Stimulated activated CD8-positive, alpha-beta memory T cell treated with anti-CD3 and anti-CD28 coated beads, Interleukin-7, amount 100 ng/mL, for 1 hour (primary cell): Measurements from ENCODE around the gene NAXE.
"Not testable (repeated sequence)": the region's sequence is repeated elsewhere in the genome, so short reads cannot be mapped to it uniquely, and the experiment has no call there.

Source experiments
- DNase-seq, 2 donors: peaks; one replicate each; pipeline ENCODE4 v3.0.0-alpha.2; 2020; ENCODE audit warnings: low read depth in 2 of 2

The NAXE gene

DNA sequence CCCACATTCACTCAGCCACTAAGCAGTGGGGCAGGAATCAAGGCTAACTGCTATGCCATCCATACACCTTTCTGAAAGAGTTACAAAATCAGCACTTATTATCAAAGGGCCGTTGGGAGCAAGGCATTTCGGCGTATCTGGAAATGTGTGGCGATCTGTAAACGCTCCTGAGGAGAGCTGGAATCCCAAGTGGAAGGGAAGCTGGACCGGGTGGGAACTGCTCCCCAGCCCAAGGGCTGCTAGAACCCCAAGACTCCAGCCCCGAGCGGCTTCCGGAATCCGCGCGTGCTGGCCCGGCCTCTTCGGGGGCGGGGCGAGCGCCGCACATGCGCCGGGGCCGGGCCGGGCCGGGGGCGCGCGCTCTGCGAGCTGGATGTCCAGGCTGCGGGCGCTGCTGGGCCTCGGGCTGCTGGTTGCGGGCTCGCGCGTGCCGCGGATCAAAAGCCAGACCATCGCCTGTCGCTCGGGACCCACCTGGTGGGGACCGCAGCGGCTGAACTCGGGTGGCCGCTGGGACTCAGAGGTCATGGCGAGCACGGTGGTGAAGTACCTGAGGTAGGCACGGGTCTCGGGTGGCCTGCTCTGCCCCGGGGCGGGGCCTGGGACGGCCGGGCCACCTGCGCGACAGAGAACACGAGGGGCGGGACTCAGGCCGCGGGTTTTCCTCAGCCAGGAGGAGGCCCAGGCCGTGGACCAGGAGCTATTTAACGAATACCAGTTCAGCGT is at the start of gene NAXE:
Gene NAXE, plus strand, starts transcription at position 345 of the 726 bp plus-strand sequence. Its CDS starts 29 bp downstream, at position 374.
- peak; percentile 37 to 43 for DNase-seq

DNA sequence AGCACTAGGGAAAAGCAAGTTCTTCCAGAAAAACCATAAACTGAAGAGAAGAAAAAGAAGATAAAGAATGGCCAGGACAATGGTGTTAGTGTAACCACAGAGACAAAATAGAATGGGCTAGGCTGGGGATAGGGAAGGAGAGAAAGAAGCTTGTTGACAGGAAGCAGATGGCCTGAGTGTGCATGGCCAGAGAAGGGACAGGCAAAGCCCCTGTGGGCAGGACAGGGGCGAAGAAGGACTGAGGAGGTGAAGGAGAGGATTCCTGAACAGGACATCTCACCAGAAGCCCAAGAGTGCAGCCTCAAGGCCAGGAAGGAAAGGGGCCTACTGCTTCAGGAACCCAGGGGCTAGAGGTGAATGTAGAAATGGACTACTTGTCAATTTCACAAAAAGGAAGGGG is 48.5 kb upstream of the NAXE start:
- DNase-seq, result no peak

DNA sequence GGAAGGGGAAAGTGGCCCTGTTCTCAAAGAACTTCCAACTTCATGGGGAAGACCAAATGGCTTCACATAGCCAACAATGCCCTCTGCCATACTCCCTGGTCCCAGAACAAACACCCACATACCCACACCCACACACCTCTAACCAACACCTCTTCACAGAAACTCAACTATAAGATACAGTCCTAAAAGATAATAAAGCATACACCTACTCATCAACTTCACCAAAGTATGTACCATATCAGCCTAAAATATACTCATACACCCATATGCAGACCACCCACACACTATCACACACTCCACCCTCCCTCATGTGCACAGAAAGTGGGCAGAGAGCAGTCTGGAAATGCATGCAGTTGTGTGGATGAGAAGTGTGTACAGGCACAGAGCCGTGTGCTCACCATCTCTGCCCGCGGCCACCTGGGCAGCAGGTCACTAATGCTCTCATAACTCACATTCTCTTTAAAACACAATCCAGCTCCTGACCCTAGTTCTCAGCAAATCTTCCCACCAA is 46.9 kb upstream of the NAXE start:
- no peak for DNase-seq

DNA sequence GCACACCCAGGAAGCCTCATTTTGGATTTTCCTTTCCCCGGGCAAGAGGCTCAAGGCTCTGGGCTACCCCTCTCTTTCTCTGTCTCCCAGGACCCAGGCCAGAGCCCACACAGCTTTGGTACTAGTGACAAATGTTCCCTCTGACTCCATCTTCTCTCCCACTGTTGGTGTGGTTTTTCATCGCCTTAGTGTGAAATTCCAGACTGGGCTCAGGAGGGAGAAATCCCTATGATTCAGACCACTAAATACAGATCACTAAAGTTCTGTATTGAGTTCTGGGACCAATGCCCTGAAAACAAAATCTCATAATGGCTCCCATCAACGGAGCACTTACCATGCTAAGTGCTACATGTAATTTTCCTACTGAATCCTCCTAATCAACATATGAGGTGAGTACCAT is 45.3 kb upstream of the NAXE start:
- no peak for DNase-seq

DNA sequence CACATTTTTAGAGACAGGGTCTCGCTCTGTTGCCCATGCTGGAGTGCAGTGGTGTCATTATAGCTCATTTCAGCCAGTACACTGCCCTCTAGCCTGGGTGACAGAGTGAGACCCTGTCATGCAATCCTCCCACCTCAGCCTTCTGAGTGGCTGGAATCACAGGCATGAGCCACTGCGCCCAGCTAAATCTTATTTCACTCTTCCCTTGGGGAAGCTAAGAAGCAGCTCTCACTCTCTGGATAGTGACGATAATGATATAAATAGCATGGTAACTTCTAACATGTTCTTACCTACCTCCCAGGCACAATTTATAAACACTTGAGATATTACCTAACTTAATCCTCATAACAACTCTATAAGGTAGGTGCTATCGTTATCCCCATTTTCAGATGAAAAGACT is 44.1 kb upstream of the NAXE start:
- DNase-seq, result no peak

DNA sequence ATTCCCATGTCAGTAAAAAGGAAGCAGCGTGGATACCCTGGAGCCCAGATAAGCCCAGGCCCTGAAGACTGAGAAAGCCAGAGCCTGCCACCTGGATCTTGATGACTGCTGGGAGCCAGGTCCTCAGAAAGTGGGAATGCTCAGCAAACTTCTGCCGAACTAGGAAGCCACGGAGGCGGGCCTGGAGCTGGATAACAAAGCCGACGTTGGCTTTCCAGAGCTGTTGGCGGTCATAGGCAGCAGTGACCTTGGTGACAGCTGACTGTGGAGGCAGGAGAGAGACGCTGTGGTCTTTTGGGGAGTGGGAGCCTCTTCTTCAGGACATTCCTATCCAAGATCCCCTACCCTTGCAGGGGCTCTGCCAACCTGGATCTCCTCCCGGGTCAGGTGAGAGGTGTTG is 43.6 kb upstream of the NAXE start:
- no peak for DNase-seq

DNA sequence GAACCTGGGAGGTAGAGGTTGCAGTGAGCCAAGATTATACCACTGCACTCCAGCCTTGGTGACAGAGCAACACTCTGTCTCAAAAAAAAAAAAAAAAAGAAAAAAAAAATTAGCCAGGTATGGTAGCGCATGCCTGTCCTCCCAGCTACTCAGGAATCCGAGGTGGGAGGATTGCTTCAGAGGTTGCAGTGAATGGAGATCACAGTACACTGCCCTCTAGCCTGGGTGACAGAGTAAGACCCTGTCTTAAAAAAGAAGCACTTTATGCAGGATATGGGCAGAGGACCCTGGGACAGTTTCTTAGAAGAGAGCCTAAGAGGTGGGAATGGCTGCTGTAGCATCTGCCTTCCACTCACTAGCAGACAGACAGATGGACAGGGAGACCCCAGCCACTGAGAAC is 42.2 kb upstream of the NAXE start:
- no peak for DNase-seq

DNA sequence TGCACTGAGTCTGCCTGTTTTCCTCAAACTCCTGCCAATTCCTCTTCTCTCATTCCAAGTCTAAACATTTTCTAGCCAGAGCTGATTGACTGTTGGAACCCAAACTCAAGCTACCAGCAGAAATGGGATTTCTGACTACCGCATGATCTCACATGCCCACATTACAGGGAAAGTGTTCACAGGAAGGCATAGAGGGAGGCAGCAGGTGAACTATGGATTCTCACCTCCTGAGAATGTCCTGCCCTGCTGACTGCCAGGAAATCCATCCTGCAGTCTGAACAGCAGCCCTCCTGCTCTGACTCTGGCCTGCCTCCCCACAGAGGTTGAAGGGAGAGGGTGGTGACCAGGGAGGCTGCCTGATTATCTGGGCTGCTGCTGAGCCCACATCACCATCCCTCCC is 41.7 kb upstream of the NAXE start:
- DNase-seq, result no peak

DNA sequence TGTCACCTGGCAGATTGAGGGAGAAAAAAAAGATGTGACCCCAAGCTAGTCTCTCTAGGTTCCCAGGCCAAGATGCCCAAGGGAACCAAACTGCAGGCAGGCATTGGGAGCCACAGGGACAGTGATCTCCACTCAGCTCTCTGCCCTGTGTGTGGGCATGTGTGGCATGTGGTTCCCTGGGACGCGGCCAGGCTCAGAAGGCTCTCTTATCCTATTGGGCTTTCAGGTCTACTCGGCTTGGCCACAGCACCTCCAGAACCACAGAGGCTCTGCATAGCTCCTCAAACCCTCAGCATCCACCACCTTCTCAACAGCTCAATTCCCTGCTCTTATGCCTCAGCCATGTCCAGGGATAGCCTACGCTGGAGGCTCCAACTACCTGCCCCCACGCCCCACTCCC is 41.2 kb upstream of the NAXE start:
- DNase-seq, result no peak

DNA sequence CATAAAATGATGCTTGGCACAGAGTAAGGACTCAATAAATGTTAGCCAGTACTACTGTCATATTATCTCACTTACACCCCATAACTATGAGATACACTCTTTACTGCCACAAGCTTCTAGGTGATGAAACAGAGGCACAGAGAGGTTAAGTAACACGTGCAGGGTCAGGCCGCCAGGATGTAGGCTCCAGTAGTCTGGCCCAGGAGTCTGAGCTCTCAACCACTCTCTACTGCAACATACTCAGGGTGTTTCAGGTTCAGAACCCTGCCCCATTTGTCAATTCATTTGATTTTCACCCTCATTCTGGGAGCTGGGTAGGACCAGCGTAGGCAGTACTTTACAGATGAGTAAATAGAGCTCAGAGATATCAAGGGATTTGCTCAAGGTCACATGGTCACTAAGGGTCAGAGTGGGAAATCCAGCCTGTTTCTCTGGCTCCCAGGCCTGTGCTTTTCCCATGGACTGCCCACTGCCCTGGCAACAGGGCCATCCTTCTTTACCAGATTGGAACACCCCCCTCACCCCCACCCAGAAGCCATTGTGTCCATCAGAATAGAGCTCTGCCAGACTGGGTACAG is 40.4 kb upstream of the NAXE start:
- DNase-seq, result no peak

DNA sequence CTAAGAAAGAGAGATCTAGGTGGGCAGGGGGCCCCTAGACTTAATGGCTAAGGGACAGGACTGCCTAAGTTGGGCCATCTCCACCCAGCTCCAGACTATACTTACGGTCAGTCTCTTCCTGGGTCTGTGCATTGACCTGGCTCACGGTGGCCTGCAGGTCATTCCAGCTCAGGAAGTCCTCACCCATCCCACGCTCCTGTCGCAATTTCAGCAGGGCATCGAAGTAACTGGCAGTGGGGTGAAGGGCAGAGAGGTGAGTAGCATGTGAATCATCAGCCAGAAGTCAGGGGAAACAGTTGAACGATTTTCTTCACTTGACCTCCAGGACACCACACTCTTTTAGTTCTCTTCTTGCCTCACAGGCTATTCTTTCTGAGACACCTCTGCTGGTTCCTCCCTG is 39.7 kb upstream of the NAXE start:
- no peak for DNase-seq

DNA sequence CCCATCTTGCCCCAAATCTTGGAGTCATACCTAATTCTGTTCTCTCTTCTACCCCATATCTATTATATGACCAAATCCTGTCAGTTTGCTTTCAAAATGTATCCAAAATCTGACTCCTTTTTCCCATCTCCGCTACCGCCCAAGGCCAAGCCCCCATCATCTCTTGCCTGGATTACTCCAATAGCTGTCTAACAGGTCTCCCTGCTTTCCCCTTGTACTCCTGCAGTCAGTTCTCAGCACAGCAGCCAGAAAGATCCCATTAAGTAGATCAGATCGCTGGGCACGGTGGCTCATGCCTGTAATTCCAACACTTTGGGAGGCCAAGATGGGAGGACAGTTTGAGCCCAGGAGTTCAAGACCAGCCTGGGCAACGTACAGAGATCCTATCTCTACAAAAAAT is 39.1 kb upstream of the NAXE start:
- DNase-seq, result no peak

DNA sequence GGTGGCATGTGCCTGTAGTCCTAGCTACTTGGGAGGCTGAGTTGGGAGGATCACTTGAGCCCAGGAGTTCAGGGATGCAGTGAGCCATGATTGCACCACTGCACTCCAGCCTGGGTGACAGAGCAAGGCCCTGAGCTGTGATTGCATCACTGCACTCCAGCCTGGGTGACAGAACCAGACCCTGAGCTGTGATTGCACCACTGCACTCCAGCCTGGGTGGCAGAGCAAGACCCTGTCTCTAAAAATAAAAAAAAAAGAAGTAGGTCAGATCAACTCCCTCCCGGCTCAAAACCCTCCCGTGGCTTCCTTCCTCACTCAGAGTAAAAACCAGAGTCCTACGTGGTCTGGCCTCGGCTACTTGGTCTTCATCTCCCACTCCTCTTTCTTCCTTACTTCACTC is 38.6 kb upstream of the NAXE start:
- not testable (repeated sequence) for DNase-seq

DNA sequence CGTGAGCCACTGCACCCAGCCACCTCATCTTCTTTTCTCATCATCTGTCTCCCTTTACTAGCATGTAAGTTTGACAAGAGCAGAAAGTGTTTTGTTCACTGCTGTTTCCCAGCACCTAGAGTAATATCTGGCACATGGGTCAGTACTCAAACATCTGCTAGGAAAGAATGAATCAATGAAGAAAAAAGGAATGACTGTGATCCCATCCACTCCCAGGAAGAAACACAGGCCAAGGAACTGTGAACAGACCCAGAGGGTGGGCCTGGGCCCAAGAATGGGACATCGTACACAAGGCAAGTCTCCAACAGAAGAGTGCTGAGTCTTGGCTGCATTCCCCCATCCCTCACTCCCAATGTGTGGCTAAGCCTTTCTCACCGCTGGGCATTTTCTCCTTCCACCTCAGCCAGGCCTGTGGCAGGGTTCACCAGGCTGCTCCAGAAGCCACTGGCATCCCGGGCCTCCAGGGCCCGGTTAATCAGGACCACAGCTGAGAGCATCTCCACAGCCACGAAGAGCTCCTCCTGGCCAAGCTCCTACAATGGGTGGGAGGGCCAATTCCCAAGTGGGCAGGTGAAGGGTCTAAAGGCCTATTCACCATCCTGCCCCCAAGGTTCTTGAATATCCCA is 37.6 kb upstream of the NAXE start:
- no peak for DNase-seq

DNA sequence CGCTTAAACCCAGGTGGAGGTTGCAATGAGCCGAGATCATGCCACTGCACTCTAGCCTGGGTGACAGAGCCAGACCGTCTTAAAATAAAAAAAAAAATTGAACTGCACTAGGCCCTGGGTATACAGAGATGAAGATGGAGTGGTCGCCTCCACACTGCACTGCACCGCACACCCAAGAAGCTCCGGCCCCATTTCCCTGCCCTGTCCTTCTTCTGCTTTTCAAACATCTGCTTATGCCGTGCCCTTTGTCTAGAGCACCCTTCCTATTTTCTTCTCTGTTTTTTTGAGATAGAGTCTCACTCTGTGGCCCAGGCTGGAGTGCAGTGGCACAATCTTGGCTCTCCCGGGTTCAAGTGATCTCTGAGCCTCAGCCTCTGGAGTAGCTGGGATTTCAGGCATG is 36.6 kb upstream of the NAXE start:
- DNase-seq, result no peak

DNA sequence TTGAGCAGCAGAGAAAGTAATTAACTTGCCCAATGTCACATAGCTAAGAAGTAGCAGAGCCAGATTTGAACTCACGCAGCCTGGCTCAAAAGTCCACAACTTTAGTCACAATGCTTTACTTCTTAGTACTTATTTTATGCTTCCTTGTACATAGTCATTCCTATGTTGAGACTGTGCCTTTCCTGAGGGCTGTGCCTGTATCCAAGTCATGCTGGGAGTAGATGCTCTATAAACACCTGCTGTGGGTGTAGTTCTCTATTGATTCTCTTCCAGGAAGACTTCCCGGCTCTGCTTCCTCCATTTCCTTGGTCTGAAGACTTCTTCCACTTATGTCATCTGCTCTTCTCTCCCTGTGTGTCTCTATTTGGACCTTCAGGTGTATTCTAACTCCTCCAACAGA is 35.9 kb upstream of the NAXE start:
- no peak for DNase-seq

DNA sequence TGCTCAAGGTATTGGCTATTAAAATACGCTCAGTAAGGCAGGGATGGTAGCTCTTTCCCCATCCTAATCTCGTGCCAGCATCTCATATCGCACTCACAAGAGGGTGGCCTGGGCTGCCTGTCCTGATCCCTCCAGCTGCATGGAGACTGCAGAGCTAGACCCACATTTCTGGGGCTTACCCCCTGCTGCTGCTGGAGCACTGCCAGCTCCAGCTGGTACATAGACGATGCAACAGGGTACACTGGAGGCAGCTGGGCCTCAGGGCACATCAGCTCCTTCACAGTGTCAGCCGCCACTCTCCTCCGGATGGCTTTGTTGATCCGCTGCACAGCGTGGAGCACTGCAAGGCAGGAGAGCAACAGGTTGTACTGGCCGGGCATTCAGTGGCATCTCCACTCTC is 35.2 kb upstream of the NAXE start:
- no peak for DNase-seq

DNA sequence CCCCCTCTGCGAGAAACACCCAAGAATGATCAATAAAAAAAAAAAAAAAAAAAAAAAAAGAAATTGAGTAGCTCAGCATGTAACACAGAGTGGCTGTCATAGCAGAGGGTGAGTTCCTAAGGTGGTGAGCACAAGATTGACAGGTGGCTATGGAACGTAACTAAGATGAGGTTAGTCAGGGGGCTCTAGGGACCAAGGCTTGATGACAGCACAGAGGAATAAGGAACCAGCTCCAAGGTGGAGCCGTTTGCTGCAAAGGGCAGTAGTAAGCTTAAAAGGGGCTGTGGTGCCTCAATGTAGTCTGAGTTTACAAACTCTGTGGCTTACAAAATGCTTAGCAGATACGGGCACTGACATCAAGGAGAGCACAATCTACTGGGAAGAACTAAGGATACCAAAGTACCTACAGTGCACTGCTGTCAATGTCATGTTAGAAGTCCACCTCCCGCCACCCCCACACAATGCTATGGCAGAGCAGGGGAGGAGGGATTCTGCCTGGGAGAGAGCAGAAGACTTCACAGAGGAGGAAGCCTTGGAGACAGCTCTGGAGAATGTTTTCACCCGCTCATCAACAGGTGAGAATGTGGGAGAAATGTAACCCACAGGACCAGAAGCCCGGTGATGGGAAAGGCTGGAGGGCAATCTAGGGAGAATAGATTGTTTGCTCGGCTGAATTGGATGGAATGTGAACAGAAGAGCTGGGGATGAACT is 32.3 kb upstream of the NAXE start:
- no peak for DNase-seq

DNA sequence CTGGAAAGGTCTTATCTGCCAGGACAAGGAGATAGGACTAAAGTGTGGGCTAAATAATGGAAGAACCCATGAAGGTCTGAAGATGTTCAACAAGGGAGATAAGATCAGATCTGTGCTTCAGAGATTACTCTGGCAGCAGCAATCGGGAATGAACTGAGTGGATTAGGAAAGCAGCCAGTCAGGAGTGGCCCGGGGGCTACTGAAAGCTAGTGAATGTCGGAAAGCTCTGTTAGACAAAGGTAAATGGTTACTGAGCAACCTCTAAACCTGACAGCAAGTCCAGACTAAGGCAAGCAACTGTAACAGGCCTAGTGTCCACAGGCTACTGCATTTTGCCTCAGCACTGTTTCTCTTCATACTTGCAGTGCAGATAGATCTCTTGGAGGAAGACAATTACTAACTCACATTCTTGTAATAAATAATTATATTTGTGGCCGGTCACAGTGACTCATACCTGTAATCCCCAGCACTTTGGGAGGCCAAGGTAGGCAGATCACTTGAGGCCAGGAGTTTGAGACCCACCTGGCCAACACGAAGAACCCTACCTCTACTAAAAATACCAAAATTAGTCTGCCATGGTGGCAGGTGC is 31.7 kb upstream of the NAXE start:
- no peak for DNase-seq

DNA sequence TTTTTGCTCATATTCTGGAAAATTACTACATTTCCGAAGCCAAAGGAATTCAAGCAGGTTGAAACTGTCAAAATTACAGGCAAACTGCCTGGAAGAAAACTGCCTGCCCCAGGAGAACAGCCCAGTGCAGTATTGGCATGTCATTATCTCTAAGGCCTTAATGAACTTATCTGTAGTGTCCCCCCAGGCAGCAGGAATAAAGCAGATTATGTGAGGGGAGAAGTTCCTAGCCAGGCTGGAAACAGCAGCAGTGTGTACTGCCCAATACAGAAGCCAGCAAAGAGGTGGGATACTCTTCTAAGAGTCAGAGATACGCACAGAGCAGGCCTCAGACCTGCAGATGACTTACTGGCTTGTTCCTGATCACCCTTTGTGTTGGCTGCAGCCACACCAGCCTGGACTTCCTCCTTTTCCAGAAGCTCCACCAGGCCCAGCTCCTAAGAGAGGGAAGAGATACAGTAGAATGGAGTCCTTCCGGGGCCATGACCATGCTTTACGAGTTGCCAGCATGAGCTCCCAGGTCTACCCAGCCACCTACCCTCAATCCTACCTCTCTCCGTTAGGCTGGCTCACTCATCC is 30.9 kb upstream of the NAXE start:
- no peak for DNase-seq

DNA sequence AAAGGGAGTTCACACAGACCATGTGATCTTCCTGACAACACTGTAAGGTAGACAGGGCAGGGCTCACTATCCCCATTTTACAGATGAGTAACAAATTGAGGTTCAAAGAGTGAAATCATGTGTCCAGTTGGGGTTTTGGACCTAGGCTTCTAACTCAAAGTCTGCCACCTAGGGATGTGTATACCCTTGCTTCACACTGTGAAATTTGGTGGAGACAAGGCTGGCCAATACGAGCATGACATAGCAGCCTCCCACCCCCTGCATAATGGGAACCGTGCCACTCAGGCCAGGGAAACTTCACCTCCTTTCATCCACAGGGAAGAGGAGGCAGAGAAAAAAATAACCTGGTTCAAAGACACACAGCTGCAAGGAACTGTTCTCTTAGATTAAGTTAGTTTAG is 26.1 kb upstream of the NAXE start:
- DNase-seq, result no peak

DNA sequence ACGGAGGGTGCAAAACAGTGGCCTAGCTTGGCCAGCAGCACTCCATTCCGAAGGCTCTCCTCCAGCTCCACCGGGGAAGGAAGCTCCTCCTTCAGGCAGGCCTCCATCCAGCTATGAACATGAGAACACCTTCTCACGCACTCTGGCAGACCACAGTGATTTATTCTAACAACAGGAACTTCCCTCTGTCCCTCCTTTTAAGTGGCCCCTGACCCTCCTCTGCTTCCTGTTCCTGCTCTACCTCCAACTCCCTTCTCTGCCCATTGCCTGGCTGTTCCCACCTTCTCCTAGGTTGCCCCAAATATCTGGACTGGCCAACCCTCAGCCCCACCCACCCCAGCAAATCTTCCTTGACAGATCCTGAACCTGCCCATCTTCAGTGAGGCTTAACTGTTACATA is 25.1 kb upstream of the NAXE start:
- DNase-seq, result no peak
